ENCODE measurements around the gene PITRM1.

DNA sequence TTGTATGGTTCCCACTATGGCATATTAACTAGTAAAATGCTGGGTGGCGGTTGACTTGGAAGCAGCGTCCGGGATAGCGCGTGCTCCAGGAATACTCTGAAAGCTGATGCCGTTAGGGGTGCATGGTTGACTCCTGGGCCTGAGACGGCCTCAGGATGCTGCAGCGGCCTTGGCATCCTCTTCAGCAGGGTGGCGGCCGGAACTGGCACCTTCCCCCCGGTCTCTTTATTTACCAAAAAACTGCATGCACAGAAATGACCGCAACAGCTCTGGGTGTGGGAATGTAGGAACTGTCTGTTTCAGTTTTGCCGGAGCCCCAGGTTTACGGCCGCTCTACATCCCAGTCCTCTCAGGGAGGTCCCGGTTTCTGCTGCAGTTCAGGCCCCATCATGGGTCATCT is 76.4 kb downstream of the PITRM1 start:
- TF ChIP-seq MAX (IDR thresholded peaks at IDR 0.05; ENCODE audit: insufficient read depth, insufficient read length) (no peak), CTCF (IDR thresholded peaks at IDR 0.05; ENCODE audit: extremely low read depth in 1 of 2, insufficient read depth in 1 of 2, low read depth in 1 of 2, low read length in 2 of 2) (no peak), POLR2A (IDR thresholded peaks at IDR 0.05; ENCODE audit: low read depth, low read length) (no peak), POLR2AphosphoS5 (IDR thresholded peaks at IDR 0.05; ENCODE audit: insufficient read depth, low read depth, low read length) (peak; percentile 46), EZH2 (IDR thresholded peaks at IDR 0.05; ENCODE audit: borderline replicate concordance, low read depth, low read length, severe bottlenecking) (no peak), GATA2 (IDR thresholded peaks at IDR 0.05; ENCODE audit: insufficient read depth, insufficient read length, low read depth, low read length) (no peak)

All from endothelial cell of umbilical vein (primary cell).